HCT116 (cell line): ENCODE results near the gene FTO. TPM values are rescaled to one million over a fixed set of nuclear protein-coding genes. Genes with fewer than 3 reads are reported as not detected.

Experiments used
- ATAC-seq: fragments of 200-7000 bp; cut with Tn5 transposase; 2 replicates; pipeline ENCODE4 v1.9.1; 2020; ENCODE audit warnings: mild to moderate bottlenecking, moderate library complexity
- BruUV-seq: library from RNA; stranded (reverse); fragments of 400-500 nt; replicated peaks from 2 replicates; lab custom pipeline; 2021; lab: Mats Ljungman, UMichigan
- CTCF ChIA-PET: fragments of 300-600 bp; sonication (Branson Sonifier 250); formaldehyde crosslinking; loops from one replicate; lab custom pipeline; 2021; ENCODE audit warnings: antibody characterized with exemption; lab: Charles Lee
- POLR2A ChIA-PET: fragments of 300-600, 350-600 bp; sonication (Branson Sonifier 250); formaldehyde crosslinking; loops from one replicate; lab custom pipeline; 2021; ENCODE audit warnings: antibody characterized with exemption; lab: Charles Lee
- RAD21 ChIA-PET, 2 experiments: fragments of 300-600 bp; sonication (Branson Sonifier 250); formaldehyde crosslinking; loops; one replicate each; lab custom pipeline; 2023; ENCODE audit warnings: low total read pairs in 2 of 2; ENCODE audit not compliant: uncharacterized antibody in 2 of 2, unreplicated experiment in 2 of 2, low non-redundant PET in 1 of 2; lab: Charles Lee
- DNase-seq: peaks from one replicate; pipeline ENCODE4 v3.0.0-alpha.2; 2010; ENCODE audit warnings: low read depth, low spot score
- H2AFZ ChIP-seq: fragments of 200-600 bp; shearing (Covaris generic), sonication (generic); 2 replicates; pipeline ENCODE4 v1.6.1; 2017; ENCODE audit warnings: low read depth, mixed run types, mixed read lengths, antibody characterized with exemption, low read length; ENCODE audit not compliant: poor library complexity, severe bottlenecking
- H3K27ac ChIP-seq: 2 replicates; pipeline ENCODE4 v1.5.1; 2012; ENCODE audit warnings: low read depth, low read length
- H3K27me3 ChIP-seq: fragments of 200-600 bp; sonication (generic); 2 replicates; pipeline ENCODE4 v1.6.1; 2016; ENCODE audit warnings: mixed run types, low read length, mixed read lengths; ENCODE audit not compliant: insufficient read depth
- H3K36me3 ChIP-seq, 2 experiments: fragments of 200-500 bp in 1 of 2; fragments of 200-600 bp in 1 of 2; sonication (Bioruptor generic) in 1 of 2; sonication (generic) in 1 of 2; 2 replicates each; pipeline versions ENCODE4 v1.5.1 to v1.6.1; 2014 to 2016; ENCODE audit warnings: low read length in 2 of 2, inconsistent platforms in 1 of 2, mixed read lengths in 1 of 2, mixed run types in 1 of 2; ENCODE audit not compliant: insufficient read depth in 2 of 2, control insufficient read depth in 1 of 2
- H3K4me1 ChIP-seq, 2 experiments: fragments of 200-600 bp in 1 of 2; sonication (generic) in 1 of 2; 2 replicates each; pipeline versions ENCODE4 v1.5.1 to v1.6.1; 2012 to 2017; ENCODE audit warnings: low read length in 2 of 2, inconsistent platforms in 1 of 2, mild to moderate bottlenecking in 1 of 2, mixed read lengths in 1 of 2, mixed run types in 1 of 2, moderate library complexity in 1 of 2; ENCODE audit not compliant: insufficient read depth in 2 of 2, control insufficient read depth in 1 of 2
- H3K4me2 ChIP-seq: fragments of 200-600 bp; sonication (generic); 2 replicates; pipeline ENCODE4 v1.6.1; 2017; ENCODE audit warnings: mixed run types, low read length, mixed read lengths
- H3K4me3 ChIP-seq, 2 experiments: fragments of 200-600 bp in 1 of 2; sonication (generic) in 1 of 2; replicated peaks in 1 of 2; 2 replicates each; pipeline ENCODE4 v1.5.1; 2011 to 2016; ENCODE audit warnings: low read length in 2 of 2, control low read depth in 1 of 2, low read depth in 1 of 2, mild to moderate bottlenecking in 1 of 2, mixed read lengths in 1 of 2, mixed run types in 1 of 2
- H3K79me2 ChIP-seq: fragments of 200-600 bp; sonication (generic); 2 replicates; pipeline ENCODE4 v1.6.1; 2017; ENCODE audit warnings: mild to moderate bottlenecking, mixed run types, low read length, moderate library complexity, mixed read lengths; ENCODE audit not compliant: insufficient read depth
- H3K9ac ChIP-seq: fragments of 200-600 bp; sonication (generic); 2 replicates; pipeline ENCODE4 v1.6.1; 2016; ENCODE audit warnings: low read length, mixed read lengths
- H3K9me2 ChIP-seq: fragments of 200-600 bp; sonication (generic), shearing (Covaris generic); 2 replicates; pipeline ENCODE4 v1.6.1; 2017; ENCODE audit warnings: mixed run types, mild to moderate bottlenecking, moderate library complexity; ENCODE audit not compliant: insufficient read depth
- H3K9me3 ChIP-seq, 2 experiments: fragments of 200-500 bp in 1 of 2; fragments of 200-600 bp in 1 of 2; sonication (Bioruptor generic) in 1 of 2; sonication (generic) in 1 of 2; 2 replicates each; pipeline ENCODE4 v1.6.1; 2014 to 2017; ENCODE audit warnings: low read length in 2 of 2, mixed read lengths in 2 of 2, inconsistent platforms in 1 of 2, low read depth in 1 of 2, mild to moderate bottlenecking in 1 of 2, mixed run types in 1 of 2, moderate library complexity in 1 of 2; ENCODE audit not compliant: control insufficient read depth in 1 of 2, insufficient read depth in 1 of 2
- H4K20me1 ChIP-seq: fragments of 200-600 bp; sonication (generic), shearing (Covaris generic); 2 replicates; pipeline ENCODE4 v1.6.1; 2017; ENCODE audit warnings: mixed run types, mild to moderate bottlenecking, moderate library complexity; ENCODE audit not compliant: insufficient read depth
- ATF3 ChIP-seq: IDR thresholded peaks from 2 replicates; pipeline ENCODE4 v1.6.1; 2012
- CEBPB ChIP-seq: IDR thresholded peaks from 2 replicates; pipeline ENCODE4 v1.6.1; 2012; ENCODE audit warnings: low read depth
- CTCF ChIP-seq, 3 experiments: fragments of 200-600 bp in 1 of 3; sonication (generic) in 1 of 3; IDR thresholded peaks in 2 of 3; conservative IDR thresholded peaks in 1 of 3; 2 replicates each; pipeline ENCODE4 v1.5.1; 2012 to 2017; ENCODE audit warnings: low read depth in 2 of 3, low read length in 2 of 3, antibody characterized with exemption in 1 of 3, borderline replicate concordance in 1 of 3, control low read depth in 1 of 3, mild to moderate bottlenecking in 1 of 3, mixed read lengths in 1 of 3, mixed run types in 1 of 3, moderate library complexity in 1 of 3; ENCODE audit not compliant: insufficient read depth in 1 of 3
- EGR1 ChIP-seq: IDR thresholded peaks from 2 replicates; pipeline ENCODE4 v1.6.1; 2012; ENCODE audit warnings: low read depth
- ELF1 ChIP-seq: IDR thresholded peaks from 2 replicates; pipeline ENCODE4 v1.6.1; 2012; ENCODE audit warnings: low read depth, borderline replicate concordance
- EZH2 ChIP-seq: fragments of 200-600 bp; sonication (generic); IDR thresholded peaks from 2 replicates; pipeline ENCODE4 v1.6.1; 2017; ENCODE audit warnings: antibody characterized with exemption, mixed run types
- JUND ChIP-seq: IDR thresholded peaks from 2 replicates; pipeline ENCODE4 v1.6.1; 2012
- POLR2A ChIP-seq: IDR thresholded peaks from 2 replicates; pipeline ENCODE4 v1.7.0; 2011; ENCODE audit warnings: borderline replicate concordance; ENCODE audit not compliant: insufficient read depth, insufficient read length; ENCODE audit errors: extremely low read depth
- POLR2AphosphoS5 ChIP-seq: IDR thresholded peaks from 2 replicates; pipeline ENCODE4 v1.6.1; 2011; ENCODE audit warnings: mild to moderate bottlenecking, low read depth, low read length, moderate library complexity
- RAD21 ChIP-seq: IDR thresholded peaks from 2 replicates; pipeline ENCODE4 v1.6.1; 2012; ENCODE audit warnings: low read depth, mild to moderate bottlenecking
- REST ChIP-seq: IDR thresholded peaks from 2 replicates; pipeline ENCODE4 v1.6.1; 2012; ENCODE audit warnings: low read depth
- SIN3A ChIP-seq: IDR thresholded peaks from 2 replicates; pipeline ENCODE4 v1.6.1; 2012; ENCODE audit warnings: low read depth
- SP1 ChIP-seq: IDR thresholded peaks from 2 replicates; pipeline ENCODE4 v1.6.1; 2012; ENCODE audit warnings: low read depth
- SRF ChIP-seq: IDR thresholded peaks from 2 replicates; pipeline ENCODE4 v1.6.1; 2012; ENCODE audit warnings: low read depth
- TCF7L2 ChIP-seq: IDR thresholded peaks from 2 replicates; pipeline ENCODE4 v1.7.0; 2011; ENCODE audit warnings: borderline replicate concordance, inconsistent platforms; ENCODE audit not compliant: insufficient read depth, insufficient read length; ENCODE audit errors: extremely low read depth
- YY1 ChIP-seq: IDR thresholded peaks from 2 replicates; pipeline ENCODE4 v1.6.1; 2011; ENCODE audit warnings: low read length, low read depth, moderate library complexity, mild to moderate bottlenecking; ENCODE audit not compliant: insufficient replicate concordance; ENCODE audit errors: extremely low read depth
- ZBTB33 ChIP-seq: IDR thresholded peaks from 2 replicates; pipeline ENCODE4 v1.6.1; 2011; ENCODE audit warnings: mild to moderate bottlenecking, low read length, moderate library complexity; ENCODE audit not compliant: insufficient replicate concordance; ENCODE audit errors: extremely low read depth
- ZFX ChIP-seq: fragments of 450-650 bp; IDR thresholded peaks from 2 replicates; pipeline ENCODE4 v1.6.1; 2017
- ZNF274 ChIP-seq: fragments of 200-500 bp; sonication (Bioruptor generic); IDR thresholded peaks from 2 replicates; pipeline ENCODE4 v1.6.1; 2014; ENCODE audit warnings: mild to moderate bottlenecking, low read depth, low read length, inconsistent platforms
- intact Hi-C: fragments of 100-400 bp; cut with micrococcal nuclease; formaldehyde crosslinking; loops from 2 replicates; pipeline ENCODE4 v1.10.0; 2022
- total RNA-seq: library from RNA; stranded (reverse); gene quantifications from one replicate; pipeline ENCODE4 v1.2.1, GENCODE V29; 2021; ENCODE audit not compliant: unreplicated experiment

Gene FTO
- total RNA-seq, 1 experiment from 2014 or later, result 55.2 TPM

GRCh38 chr16:53876811-53877210 lies 172.9 kb downstream of the FTO start:
- Histone ChIP-seq H3K9me2 (no peaks in the 10 kb centered on the region), H3K36me3 (no peaks in the 10 kb centered on the region), H4K20me1 (no peaks in the 10 kb centered on the region), H3K79me2 (no peaks in the 10 kb centered on the region), H3K4me3 (no peak overlapping the region), H3K27ac (no peak overlapping the region), H2AFZ (no peak overlapping the region), H3K9ac (no peak overlapping the region), H3K9me3 (no peaks in the 10 kb centered on the region), H3K27me3 (no peaks in the 10 kb centered on the region), H3K4me2 (no peak overlapping the region), H3K4me1 (no peaks in the 10 kb centered on the region)
- ATAC-seq (no peak), DNase-seq (no peak)
- intact Hi-C loops, result no loop called here
- TF ChIP-seq JUND, result no peak
- TF ChIP-seq POLR2A, result no peak
- TF ChIP-seq ZNF274, result no peak
- TF ChIP-seq ATF3, result no peak
- no peak for TF ChIP-seq EGR1
- TF ChIP-seq SIN3A, result no peak
- TF ChIP-seq ELF1, result no peak
- no peak for TF ChIP-seq REST
- no peak for TF ChIP-seq CTCF (IDR thresholded peaks at IDR 0.05 in 2 of 3, conservative IDR thresholded peaks at IDR 0.05 in 1 of 3; ENCODE audit: borderline replicate concordance in 1 of 3, insufficient read depth in 1 of 3, low read depth in 2 of 3, low read length in 2 of 3)
- no peak for TF ChIP-seq CEBPB
- no peak for TF ChIP-seq EZH2
- no peak for TF ChIP-seq SP1
- no peak for TF ChIP-seq RAD21
- TF ChIP-seq TCF7L2, result no peak
- TF ChIP-seq POLR2AphosphoS5, result no peak
- no peak for TF ChIP-seq ZFX
- TF ChIP-seq YY1, result no peak
- no peak for TF ChIP-seq ZBTB33
- TF ChIP-seq SRF, result no peak
- no TSS peak for BruUV-seq
- RAD21 ChIA-PET, result no interaction called here
- CTCF ChIA-PET, result no interaction called here
- POLR2A ChIA-PET, result no interaction called here
